Tibial nerve (tissue), 3 donors: Measurements from ENCODE around the gene MKKS.

ENCODE experiments used
- POLR2A ChIP-seq, 2 donors: fragments of 450-650 bp; IDR thresholded peaks; one replicate each; pipeline ENCODE4 v1.6.1; 2017; ENCODE audit warnings: antibody characterized with exemption in 2 of 2, mild to moderate bottlenecking in 2 of 2, moderate library complexity in 2 of 2
- TF ChIP-seq, protein P1 (sequence below), 5 experiments: fragments of 200-600 bp in 3 of 5; fragments of 450-650 bp in 2 of 5; sonication (generic) in 3 of 5; IDR thresholded peaks; one replicate each; pipeline ENCODE4 v1.5.1; 2016 to 2019; ENCODE audit warnings: antibody characterized with exemption in 5 of 5, mild to moderate bottlenecking in 3 of 5, moderate library complexity in 2 of 5

DNA sequence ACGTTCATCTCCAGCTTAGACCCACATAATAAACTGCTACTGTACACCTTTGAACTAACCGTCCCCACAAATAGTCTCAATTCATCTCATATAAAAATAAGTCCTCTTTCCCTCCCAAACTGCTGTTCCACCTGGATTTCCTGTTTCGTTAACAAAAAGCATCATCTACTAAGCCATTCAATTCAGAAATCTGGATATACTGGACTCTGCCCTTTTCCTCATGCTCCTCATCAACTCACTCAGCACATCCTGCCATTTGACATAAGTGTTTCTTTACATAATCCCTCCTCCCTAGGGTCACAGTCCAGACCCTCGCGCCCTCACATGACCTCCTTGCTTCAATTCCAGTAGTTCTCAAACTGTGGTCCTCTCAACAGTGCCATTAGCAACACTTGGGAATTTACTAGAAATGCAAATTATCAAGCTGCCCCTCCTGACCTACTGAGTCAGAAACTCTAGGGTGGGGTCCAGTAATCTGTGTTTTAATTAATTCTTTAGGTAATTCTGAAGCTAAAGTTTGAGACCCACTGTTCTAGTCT lies 4.5 kb downstream of the MKKS start:
- TF ChIP-seq, protein P1, sequence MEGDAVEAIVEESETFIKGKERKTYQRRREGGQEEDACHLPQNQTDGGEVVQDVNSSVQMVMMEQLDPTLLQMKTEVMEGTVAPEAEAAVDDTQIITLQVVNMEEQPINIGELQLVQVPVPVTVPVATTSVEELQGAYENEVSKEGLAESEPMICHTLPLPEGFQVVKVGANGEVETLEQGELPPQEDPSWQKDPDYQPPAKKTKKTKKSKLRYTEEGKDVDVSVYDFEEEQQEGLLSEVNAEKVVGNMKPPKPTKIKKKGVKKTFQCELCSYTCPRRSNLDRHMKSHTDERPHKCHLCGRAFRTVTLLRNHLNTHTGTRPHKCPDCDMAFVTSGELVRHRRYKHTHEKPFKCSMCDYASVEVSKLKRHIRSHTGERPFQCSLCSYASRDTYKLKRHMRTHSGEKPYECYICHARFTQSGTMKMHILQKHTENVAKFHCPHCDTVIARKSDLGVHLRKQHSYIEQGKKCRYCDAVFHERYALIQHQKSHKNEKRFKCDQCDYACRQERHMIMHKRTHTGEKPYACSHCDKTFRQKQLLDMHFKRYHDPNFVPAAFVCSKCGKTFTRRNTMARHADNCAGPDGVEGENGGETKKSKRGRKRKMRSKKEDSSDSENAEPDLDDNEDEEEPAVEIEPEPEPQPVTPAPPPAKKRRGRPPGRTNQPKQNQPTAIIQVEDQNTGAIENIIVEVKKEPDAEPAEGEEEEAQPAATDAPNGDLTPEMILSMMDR (IDR thresholded peaks at IDR 0.05): no peak
- TF ChIP-seq POLR2A (IDR thresholded peaks at IDR 0.05): no peak
